ENCODE results near the gene UBR7.
"Not testable (repeated sequence)": the region's sequence is repeated elsewhere in the genome, so short reads cannot be mapped to it uniquely, and the experiment has no call there.

UBR7 gene, protein sequence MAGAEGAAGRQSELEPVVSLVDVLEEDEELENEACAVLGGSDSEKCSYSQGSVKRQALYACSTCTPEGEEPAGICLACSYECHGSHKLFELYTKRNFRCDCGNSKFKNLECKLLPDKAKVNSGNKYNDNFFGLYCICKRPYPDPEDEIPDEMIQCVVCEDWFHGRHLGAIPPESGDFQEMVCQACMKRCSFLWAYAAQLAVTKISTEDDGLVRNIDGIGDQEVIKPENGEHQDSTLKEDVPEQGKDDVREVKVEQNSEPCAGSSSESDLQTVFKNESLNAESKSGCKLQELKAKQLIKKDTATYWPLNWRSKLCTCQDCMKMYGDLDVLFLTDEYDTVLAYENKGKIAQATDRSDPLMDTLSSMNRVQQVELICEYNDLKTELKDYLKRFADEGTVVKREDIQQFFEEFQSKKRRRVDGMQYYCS

GRCh38 chr14:93206793-93207467 is at the start of gene UBR7, which contains the start of gene GON7:
TSS of gene UBR7 (plus strand) at chr14:93207256. CDS start at chr14:93207292, 36 bp downstream.
TSS of gene GON7 (minus strand) at chr14:93207065. CDS start at chr14:93207037, 28 bp downstream.
- peak; percentile 96 for DNase-seq

- DNase-seq: not testable (repeated sequence)
Measured at GRCh38 chr14:93158349-93158748, 48.7 kb upstream of the UBR7 start.

DNA sequence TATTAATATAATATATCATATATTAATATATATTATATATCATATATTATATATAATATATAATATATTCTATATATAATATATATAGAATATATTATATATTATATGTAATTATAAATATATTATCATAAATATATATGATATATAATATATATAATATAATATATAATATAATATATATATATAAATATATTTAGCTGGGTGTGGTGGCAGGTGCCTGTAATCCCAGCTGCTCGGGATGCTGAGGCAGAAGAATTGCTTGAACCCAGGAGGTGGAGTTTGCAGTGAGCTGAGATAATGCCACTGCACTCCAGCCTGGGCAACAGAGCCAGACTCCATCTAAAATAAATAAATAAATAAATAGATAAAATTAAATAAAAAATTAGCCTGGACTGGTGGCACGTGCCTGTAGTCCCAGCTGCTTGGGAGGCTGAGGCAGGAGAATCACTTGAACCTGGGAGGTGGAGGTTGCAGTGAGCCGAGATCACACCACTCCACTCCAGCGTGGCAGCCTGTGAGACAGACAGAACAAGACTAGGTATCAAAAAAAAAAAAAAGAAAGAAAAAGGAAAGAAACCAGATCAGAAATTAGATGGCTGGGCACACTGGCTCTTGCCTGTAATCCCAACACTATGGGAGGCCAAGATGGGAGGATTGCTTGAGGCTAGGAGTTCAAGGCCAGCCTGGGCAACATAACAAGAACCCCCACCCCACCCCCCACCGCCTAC is 47.3 kb upstream of the UBR7 start:
- not testable (repeated sequence) for DNase-seq

- no peak for DNase-seq
Measured at GRCh38 chr14:93160353-93160801, 46.7 kb upstream of the UBR7 start.

- DNase-seq: no peak
Measured at GRCh38 chr14:93161411-93161940, 45.6 kb upstream of the UBR7 start.

GRCh38 chr14:93163564-93163963 is 43.5 kb upstream of the UBR7 start:
- DNase-seq: no peak

GRCh38 chr14:93165271-93166265 is 41.5 kb upstream of the UBR7 start:
- DNase-seq: not testable (repeated sequence)

DNA sequence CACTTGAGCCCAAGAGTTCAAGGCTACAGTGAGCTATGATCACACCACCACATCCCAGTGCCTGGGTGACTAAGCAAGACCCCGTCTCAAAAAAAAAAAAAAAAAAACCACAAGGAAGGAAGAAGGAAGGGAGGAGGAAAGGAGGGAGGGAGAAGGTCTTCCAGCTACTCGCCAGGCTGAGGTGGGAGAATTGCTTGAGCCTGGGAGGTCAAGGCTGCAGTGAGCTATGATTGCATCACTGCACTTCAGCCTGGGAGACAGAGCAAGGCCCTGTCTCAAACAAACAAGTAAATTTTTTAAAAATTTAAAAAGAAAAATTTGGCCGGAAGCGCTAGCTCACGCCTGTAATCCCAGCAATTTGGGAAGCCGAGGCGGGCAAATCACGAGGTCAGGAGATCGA is 38.4 kb upstream of the UBR7 start:
- DNase-seq: not testable (repeated sequence)

DNA sequence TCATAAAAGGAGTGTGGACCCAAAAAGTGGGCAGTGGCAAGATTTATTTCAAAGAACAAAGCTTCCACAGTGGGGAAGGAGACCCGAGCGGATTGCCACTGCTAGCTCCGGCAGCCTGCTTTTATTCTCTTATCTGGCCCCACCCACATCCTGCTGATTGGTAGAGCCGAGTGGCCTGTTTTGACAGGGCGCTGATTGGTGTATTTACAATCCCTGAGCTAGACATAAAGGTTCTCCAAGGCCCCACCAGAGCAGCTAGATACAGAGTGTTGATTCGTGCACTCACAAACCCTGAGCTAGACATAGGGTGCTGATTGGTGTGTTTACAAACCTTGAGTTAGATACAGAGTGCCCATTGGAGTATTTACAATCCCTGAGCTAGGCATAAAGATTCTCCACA is 37.4 kb upstream of the UBR7 start:
- DNase-seq: not testable (repeated sequence)

GRCh38 chr14:93170141-93170540 is 36.9 kb upstream of the UBR7 start:
- DNase-seq: not testable (repeated sequence)

GRCh38 chr14:93171376-93171775 is 35.7 kb upstream of the UBR7 start:
- no peak for DNase-seq

- no peak for DNase-seq
Measured at GRCh38 chr14:93173943-93174395, 33.1 kb upstream of the UBR7 start.

- DNase-seq: not testable (repeated sequence)
Measured at GRCh38 chr14:93174731-93175130, 32.3 kb upstream of the UBR7 start.

- DNase-seq: no peak
Measured at GRCh38 chr14:93175492-93175891, 31.6 kb upstream of the UBR7 start.

GRCh38 chr14:93183596-93184317 is 23.3 kb upstream of the UBR7 start:
- no peak for DNase-seq

GRCh38 chr14:93184391-93185348 is 22.4 kb upstream of the UBR7 start, which contains the start of the genes LYSET and MOAP1:
TSS of gene LYSET (plus strand) at chr14:93185317. CDS start at chr14:93185406, 89 bp downstream.
TSS of gene MOAP1 (minus strand) at chr14:93184897. CDS start at chr14:93184242, 655 bp downstream.
- peak; percentile 93 for DNase-seq

- no peak for DNase-seq
Measured at GRCh38 chr14:93185349-93185720, 21.7 kb upstream of the UBR7 start.

- no peak for DNase-seq
Measured at GRCh38 chr14:93186466-93186865, 20.6 kb upstream of the UBR7 start.

GRCh38 chr14:93186956-93187355 is 20.1 kb upstream of the UBR7 start:
- no peak for DNase-seq

All from activated CD4-positive, alpha-beta T cell treated with anti-CD3 and anti-CD28 coated beads, Interleukin-2, Interleukin-6, amounts not matched to agents 100 ng/mL and 50 ng/mL, durations not matched to agents 16 hours and 8 hours (primary cell).